Loucy (cell line): Measurements from ENCODE around the gene INF2.
"Not testable (repeated sequence)": the region's sequence is repeated elsewhere in the genome, so short reads cannot be mapped to it uniquely, and the experiment has no call there.

Experiments used
- H2AFZ ChIP-seq: fragments of 200-600 bp; sonication (generic); 2 replicates; pipeline ENCODE4 v1.6.0; 2016; ENCODE audit warnings: antibody characterized with exemption, mild to moderate bottlenecking, low read length, moderate library complexity
- H3F3A ChIP-seq: fragments of 200-600 bp; 2 replicates; pipeline ENCODE4 v1.6.0; 2016; ENCODE audit warnings: antibody characterized with exemption, low read depth, mild to moderate bottlenecking
- H3K27me3 ChIP-seq: fragments of 200-600 bp; sonication (generic); 2 replicates; pipeline ENCODE4 v1.6.1; 2014; ENCODE audit warnings: low read length, mild to moderate bottlenecking; ENCODE audit not compliant: insufficient read depth, poor library complexity, severe bottlenecking
- H3K36me3 ChIP-seq: fragments of 200-600 bp; sonication (generic); 2 replicates; pipeline ENCODE4 v1.6.1; 2016; ENCODE audit warnings: low read length; ENCODE audit not compliant: insufficient read depth
- H3K4me1 ChIP-seq: fragments of 200-600 bp; sonication (generic); 2 replicates; pipeline ENCODE4 v1.5.1; 2014; ENCODE audit warnings: low read length, mild to moderate bottlenecking; ENCODE audit not compliant: insufficient read depth, poor library complexity, severe bottlenecking
- H3K4me2 ChIP-seq: fragments of 200-600 bp; sonication (generic); 2 replicates; pipeline ENCODE4 v1.6.0; 2014; ENCODE audit warnings: antibody characterized with exemption, low read length, low read depth, mild to moderate bottlenecking; ENCODE audit not compliant: poor library complexity, severe bottlenecking
- H3K4me3 ChIP-seq: fragments of 200-600 bp; sonication (generic); 2 replicates; pipeline ENCODE4 v1.5.1; 2014; ENCODE audit warnings: low read length, mild to moderate bottlenecking, mixed read lengths; ENCODE audit not compliant: poor library complexity, severe bottlenecking
- H3K79me2 ChIP-seq: fragments of 200-600 bp; sonication (generic); 2 replicates; pipeline ENCODE4 v1.6.1; 2014; ENCODE audit warnings: low read length; ENCODE audit not compliant: insufficient read depth
- H3K9ac ChIP-seq: fragments of 200-600 bp; sonication (generic); 2 replicates; pipeline ENCODE4 v1.6.0; 2014; ENCODE audit warnings: mild to moderate bottlenecking, low read depth, low read length, moderate library complexity; ENCODE audit not compliant: poor library complexity, severe bottlenecking
- H3K9me2 ChIP-seq: fragments of 200-600 bp; sonication (generic); replicated peaks from 2 replicates; pipeline ENCODE4 v1.6.1; 2016; ENCODE audit warnings: low read depth, low read length, mixed read lengths
- H3K9me3 ChIP-seq: fragments of 200-600 bp; sonication (generic); 2 replicates; pipeline ENCODE4 v1.6.1; 2014; ENCODE audit warnings: mild to moderate bottlenecking, antibody characterized with exemption, low read length, low read depth; ENCODE audit not compliant: insufficient read depth
- H4K20me1 ChIP-seq: fragments of 200-600 bp; sonication (generic); 2 replicates; pipeline ENCODE4 v1.6.0; 2014; ENCODE audit warnings: antibody characterized with exemption, low read length, mild to moderate bottlenecking; ENCODE audit not compliant: insufficient read depth, poor library complexity, severe bottlenecking
- CTCF ChIP-seq: fragments of 200-600 bp; sonication (generic); conservative IDR thresholded peaks from 2 replicates; pipeline ENCODE4 v1.5.1; 2014; ENCODE audit warnings: mild to moderate bottlenecking, antibody characterized with exemption, low read length
- EZH2phosphoT487 ChIP-seq: fragments of 200-600 bp; IDR thresholded peaks from 2 replicates; pipeline ENCODE4 v1.6.1; 2018; ENCODE audit warnings: antibody characterized with exemption, mild to moderate bottlenecking, moderate library complexity, borderline replicate concordance

Gene INF2

DNA sequence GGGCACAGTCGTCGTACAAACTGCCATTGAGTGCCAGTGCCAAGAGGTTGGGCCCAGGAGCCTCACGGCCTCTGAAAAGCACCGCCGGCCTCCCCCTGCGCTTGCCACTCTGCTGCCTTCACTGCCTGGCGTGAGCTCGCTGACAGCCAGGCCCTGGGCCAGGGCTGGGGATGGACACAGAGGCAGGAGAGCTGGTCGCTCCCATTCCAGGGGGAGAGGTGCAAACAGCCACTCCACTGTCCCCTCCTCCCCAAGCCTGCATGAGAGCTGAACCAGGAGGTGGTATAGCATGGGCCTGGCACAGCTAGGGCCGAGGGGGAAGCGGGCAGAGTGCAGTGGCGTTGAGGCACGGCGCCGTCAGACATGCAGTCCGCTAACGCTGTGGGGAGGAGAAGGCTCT is 39.2 kb downstream of the INF2 start:
- no peaks in the 10 kb centered on the region for H3F3A ChIP-seq
- no peaks in the 10 kb centered on the region for H3K9me2 ChIP-seq
- no peak for TF ChIP-seq EZH2phosphoT487
- TF ChIP-seq CTCF, result no peak
- H3K9ac ChIP-seq, result no peak overlapping the region
- H2AFZ ChIP-seq, result no peak overlapping the region
- no peaks in the 10 kb centered on the region for H4K20me1 ChIP-seq
- no peak overlapping the region for H3K4me2 ChIP-seq
- H3K79me2 ChIP-seq, result no peaks in the 10 kb centered on the region
- H3K27me3 ChIP-seq, result no peaks in the 10 kb centered on the region
- no peaks in the 10 kb centered on the region for H3K36me3 ChIP-seq
- no peaks in the 10 kb centered on the region for H3K9me3 ChIP-seq
- H3K4me1 ChIP-seq, result peaks cover 6% of the 10 kb centered on the region
- no peak overlapping the region for H3K4me3 ChIP-seq

- not testable (repeated sequence) for H3K9me2 ChIP-seq, H4K20me1 ChIP-seq, H3K9me3 ChIP-seq, H3K27me3 ChIP-seq, H3K4me1 ChIP-seq, H3F3A ChIP-seq, H2AFZ ChIP-seq, H3K4me2 ChIP-seq, H3K9ac ChIP-seq, H3K36me3 ChIP-seq, H3K4me3 ChIP-seq, H3K79me2 ChIP-seq
These were observed 39.9 kb downstream of the INF2 start for GRCh38 chr14:104729176-104729834.

GRCh38 chr14:104729835-104730181 is 40.4 kb downstream of the INF2 start:
- Histone ChIP-seq H3K9ac (no peak overlapping the region), H2AFZ (no peak overlapping the region), H3K4me1 (peaks cover 1% of the 10 kb centered on the region), H3K9me3 (no peaks in the 10 kb centered on the region), H3F3A (no peaks in the 10 kb centered on the region), H3K4me3 (no peak overlapping the region), H4K20me1 (no peaks in the 10 kb centered on the region), H3K4me2 (no peak overlapping the region), H3K79me2 (no peaks in the 10 kb centered on the region), H3K27me3 (no peaks in the 10 kb centered on the region), H3K36me3 (no peaks in the 10 kb centered on the region), H3K9me2 (no peaks in the 10 kb centered on the region)
- TF ChIP-seq EZH2phosphoT487, result no peak
- TF ChIP-seq CTCF, result no peak

DNA sequence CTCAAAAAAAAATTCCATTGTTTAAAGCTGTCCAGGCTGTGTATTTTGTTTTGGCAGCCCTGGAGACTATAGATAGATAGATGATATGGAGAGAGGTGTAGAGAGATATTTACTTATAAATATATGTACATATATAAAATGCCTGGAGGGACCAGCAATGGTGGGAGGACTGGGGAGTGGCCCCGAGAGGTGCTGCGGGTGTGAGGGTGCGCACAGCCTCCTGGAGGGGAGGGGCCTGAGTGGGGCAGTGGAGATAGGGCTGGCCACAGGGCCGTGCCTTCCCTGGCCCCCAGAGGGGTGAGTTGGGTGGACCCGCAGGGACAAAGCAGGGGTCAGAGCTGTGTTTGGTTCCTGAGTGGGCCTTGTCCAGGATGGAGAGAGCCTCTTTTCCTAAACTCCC is 41.1 kb downstream of the INF2 start:
- Histone ChIP-seq H3K9me2 (no peaks in the 10 kb centered on the region), H2AFZ (no peak overlapping the region), H3K4me2 (no peak overlapping the region), H3K79me2 (no peaks in the 10 kb centered on the region), H3K4me3 (no peak overlapping the region), H3K27me3 (no peaks in the 10 kb centered on the region), H3F3A (no peaks in the 10 kb centered on the region), H4K20me1 (no peaks in the 10 kb centered on the region), H3K9me3 (no peaks in the 10 kb centered on the region), H3K9ac (no peak overlapping the region), H3K4me1 (no peaks in the 10 kb centered on the region), H3K36me3 (no peaks in the 10 kb centered on the region)
- TF ChIP-seq EZH2phosphoT487 (no peak), CTCF (no peak)
